ENCODE data around the gene EXOC4.

EXOC4 gene

GRCh38 chr7:133303372-133303771 is 50.5 kb downstream of the EXOC4 start:
- in situ Hi-C loops (cut with HindIII; ENCODE audit: low sequenced_read_pairs): no loop called here
- H3K4me3 ChIP-seq (ENCODE audit: low read depth, low read length): no peak overlapping the region
- no peak for DNase-seq (ENCODE audit: low read depth)
- TF ChIP-seq, protein P1, sequence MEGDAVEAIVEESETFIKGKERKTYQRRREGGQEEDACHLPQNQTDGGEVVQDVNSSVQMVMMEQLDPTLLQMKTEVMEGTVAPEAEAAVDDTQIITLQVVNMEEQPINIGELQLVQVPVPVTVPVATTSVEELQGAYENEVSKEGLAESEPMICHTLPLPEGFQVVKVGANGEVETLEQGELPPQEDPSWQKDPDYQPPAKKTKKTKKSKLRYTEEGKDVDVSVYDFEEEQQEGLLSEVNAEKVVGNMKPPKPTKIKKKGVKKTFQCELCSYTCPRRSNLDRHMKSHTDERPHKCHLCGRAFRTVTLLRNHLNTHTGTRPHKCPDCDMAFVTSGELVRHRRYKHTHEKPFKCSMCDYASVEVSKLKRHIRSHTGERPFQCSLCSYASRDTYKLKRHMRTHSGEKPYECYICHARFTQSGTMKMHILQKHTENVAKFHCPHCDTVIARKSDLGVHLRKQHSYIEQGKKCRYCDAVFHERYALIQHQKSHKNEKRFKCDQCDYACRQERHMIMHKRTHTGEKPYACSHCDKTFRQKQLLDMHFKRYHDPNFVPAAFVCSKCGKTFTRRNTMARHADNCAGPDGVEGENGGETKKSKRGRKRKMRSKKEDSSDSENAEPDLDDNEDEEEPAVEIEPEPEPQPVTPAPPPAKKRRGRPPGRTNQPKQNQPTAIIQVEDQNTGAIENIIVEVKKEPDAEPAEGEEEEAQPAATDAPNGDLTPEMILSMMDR (IDR thresholded peaks at IDR 0.05; ENCODE audit: low read depth, low read length, missing control alignments): no peak

DNA sequence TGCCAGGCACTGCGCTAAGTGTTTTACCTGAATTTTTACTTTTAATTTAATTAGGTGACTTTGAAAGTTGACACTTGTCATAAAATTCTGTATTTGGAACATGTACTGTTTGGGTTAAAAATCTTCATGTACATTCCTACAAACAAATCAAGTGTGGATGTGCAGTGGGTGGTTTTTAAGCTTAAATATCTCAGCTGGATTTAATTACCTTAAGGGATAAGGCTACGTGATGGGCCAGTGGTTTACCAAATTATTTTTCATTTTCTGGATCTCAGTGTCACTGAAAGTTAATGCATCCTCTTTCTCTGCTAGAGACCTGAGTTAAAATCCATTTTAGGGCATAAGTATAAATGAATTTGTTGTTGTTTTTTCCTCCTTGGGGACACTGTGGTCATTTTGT is 51.1 kb downstream of the EXOC4 start:
- DNase-seq (ENCODE audit: low read depth): no peak
- in situ Hi-C loops (cut with HindIII; ENCODE audit: low sequenced_read_pairs): no loop called here
- TF ChIP-seq, protein P1 (IDR thresholded peaks at IDR 0.05; ENCODE audit: low read depth, low read length, missing control alignments): no peak
- H3K4me3 ChIP-seq (ENCODE audit: low read depth, low read length): no peak overlapping the region

GRCh38 chr7:133309333-133309732 is 56.5 kb downstream of the EXOC4 start:
- DNase-seq (ENCODE audit: low read depth): no peak
- in situ Hi-C loops (cut with HindIII; ENCODE audit: low sequenced_read_pairs): no loop called here
- TF ChIP-seq, protein P1 (IDR thresholded peaks at IDR 0.05; ENCODE audit: low read depth, low read length, missing control alignments): no peak

DNA sequence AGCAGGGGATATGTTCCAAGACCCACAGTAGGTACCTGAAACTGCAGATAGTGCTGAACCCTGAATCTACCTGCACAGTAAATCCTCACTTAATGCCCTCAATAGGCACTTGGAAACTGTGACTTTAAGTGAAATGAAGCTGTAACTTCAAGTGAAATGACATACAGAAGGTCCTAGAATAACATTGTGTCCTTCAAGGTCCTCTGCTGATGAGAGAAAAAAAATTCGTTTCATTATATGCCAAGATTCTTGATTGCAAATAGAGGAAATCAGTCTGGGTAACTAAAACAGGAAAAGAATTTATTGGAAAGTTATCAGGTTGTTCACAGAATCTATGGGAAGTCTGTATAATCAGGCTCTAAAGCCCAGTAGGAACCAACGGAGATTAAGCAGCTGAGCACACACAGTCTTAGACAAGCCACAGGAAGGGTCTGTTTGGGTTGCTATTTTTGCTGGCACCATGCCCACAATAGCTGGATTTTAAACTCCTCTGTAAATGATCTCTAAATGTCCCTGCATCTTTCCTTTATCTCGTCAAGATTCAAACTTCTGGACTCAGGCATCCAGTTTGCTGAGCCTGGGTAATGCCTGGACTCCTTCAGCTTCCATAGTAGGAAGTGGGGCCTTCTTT is 57.5 kb downstream of the EXOC4 start:
- no peak overlapping the region for H3K4me3 ChIP-seq (ENCODE audit: low read depth, low read length)
- in situ Hi-C loops (cut with HindIII; ENCODE audit: low sequenced_read_pairs): no loop called here
- TF ChIP-seq, protein P1 (IDR thresholded peaks at IDR 0.05; ENCODE audit: low read depth, low read length, missing control alignments): no peak
- DNase-seq (ENCODE audit: low read depth): no peak

More at GRCh38 chr7:133309333-133309732, 56.5 kb downstream of the EXOC4 start:
- H3K4me3 ChIP-seq (ENCODE audit: low read depth, low read length): no peak overlapping the region

- no peak overlapping the region for H3K4me3 ChIP-seq (ENCODE audit: low read depth, low read length)
- no peak for DNase-seq (ENCODE audit: low read depth)
- TF ChIP-seq, protein P1 (IDR thresholded peaks at IDR 0.05; ENCODE audit: low read depth, low read length, missing control alignments): no peak
- in situ Hi-C loops (cut with HindIII; ENCODE audit: low sequenced_read_pairs): no loop called here
Measured at GRCh38 chr7:133313575-133313974, 60.7 kb downstream of the EXOC4 start.

DNA sequence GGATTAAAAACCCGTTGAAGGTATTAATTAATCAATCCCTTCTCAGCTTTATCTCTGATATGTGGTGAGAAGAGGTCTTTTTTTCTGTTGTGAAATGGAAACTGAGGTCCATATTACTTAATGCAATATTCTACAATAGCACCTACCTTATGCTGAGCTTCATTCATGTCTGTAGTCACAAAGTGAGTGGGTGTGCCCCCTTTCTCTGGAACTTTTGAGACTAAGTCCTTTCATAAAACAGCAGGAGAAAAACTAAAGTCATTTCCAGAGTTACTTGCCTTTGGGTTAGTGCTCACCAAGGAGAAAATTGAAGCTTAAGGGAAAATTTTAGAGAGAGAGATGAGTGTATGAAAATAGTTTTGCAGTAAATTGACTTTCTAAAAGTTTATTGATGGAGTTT is 61.2 kb downstream of the EXOC4 start:
- no peak for DNase-seq (ENCODE audit: low read depth)
- TF ChIP-seq, protein P1 (IDR thresholded peaks at IDR 0.05; ENCODE audit: low read depth, low read length, missing control alignments): no peak
- no peak overlapping the region for H3K4me3 ChIP-seq (ENCODE audit: low read depth, low read length)
- in situ Hi-C loops (cut with HindIII; ENCODE audit: low sequenced_read_pairs): no loop called here

Measured in astrocyte of the cerebellum (primary cell).